ENCODE measurements around the gene RAI1.
A peak's percentile ranks its signal among the peaks of the same experiment; 100 is the strongest.

RAI1 gene

GRCh38 chr17:17721140-17721668, 39.9 kb downstream of the RAI1 start:
- no peak for DNase-seq

DNA sequence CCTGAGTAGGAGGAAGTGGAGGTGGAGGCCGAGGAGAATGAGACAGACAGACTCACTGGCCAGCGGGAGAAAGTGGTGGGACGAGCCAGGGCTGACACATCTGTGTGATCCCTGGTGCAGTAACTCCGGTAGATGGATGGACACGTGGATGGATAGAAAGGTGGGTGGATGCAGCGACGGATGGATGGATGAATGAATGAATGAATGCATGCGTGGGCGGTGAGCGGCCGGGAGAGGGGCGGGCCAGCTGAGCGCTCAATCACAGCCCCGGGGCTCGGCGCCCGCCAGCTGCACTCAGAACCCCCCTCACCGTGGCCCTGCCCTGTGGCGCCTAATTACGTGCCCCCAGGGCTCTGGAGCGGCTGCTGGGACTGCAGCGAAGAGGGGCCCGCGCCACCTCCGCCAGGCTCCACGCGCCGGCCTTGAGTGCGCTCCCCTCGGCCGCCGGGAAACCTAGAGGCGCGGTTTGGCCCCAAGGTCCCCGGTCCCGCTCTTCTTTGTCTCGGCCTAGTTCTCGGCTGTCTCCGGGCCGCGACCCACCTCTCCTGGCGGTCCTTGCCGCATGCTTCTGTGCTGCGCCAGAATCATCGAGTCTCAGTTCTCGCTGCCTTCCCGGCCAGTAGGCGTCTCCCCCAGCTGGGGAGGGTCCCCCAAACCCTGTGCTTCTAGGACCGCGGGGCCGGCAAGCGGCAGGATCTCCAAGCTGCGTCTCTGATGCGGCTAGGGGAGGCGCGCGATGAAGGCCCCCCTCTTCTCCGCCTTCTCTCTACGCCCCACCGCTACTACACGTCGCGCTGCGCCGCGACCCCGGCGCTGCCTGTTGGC, 41.0 kb downstream of the RAI1 start:
- DNase-seq = no peak

DNA sequence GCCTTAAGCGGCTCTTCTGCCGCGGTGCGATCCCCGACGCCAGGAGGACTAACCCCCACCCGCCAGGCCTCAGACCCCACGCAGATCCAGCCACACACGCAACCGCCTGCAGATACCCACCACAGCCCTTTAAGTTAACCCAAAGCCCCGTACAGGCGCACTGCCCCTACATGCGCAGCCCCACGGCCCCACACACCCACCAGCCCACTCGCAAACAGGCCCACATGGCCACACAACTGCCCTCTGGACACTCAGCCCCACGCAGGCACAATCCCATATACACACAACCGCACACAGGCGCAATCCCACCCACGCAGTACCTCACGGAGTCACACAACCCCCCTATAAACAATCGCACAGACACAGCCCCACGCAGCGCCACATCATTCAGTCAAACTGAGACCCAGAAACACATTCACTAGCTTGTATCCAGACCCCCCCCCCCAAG, 41.7 kb downstream of the RAI1 start:
- no peak for DNase-seq

DNA sequence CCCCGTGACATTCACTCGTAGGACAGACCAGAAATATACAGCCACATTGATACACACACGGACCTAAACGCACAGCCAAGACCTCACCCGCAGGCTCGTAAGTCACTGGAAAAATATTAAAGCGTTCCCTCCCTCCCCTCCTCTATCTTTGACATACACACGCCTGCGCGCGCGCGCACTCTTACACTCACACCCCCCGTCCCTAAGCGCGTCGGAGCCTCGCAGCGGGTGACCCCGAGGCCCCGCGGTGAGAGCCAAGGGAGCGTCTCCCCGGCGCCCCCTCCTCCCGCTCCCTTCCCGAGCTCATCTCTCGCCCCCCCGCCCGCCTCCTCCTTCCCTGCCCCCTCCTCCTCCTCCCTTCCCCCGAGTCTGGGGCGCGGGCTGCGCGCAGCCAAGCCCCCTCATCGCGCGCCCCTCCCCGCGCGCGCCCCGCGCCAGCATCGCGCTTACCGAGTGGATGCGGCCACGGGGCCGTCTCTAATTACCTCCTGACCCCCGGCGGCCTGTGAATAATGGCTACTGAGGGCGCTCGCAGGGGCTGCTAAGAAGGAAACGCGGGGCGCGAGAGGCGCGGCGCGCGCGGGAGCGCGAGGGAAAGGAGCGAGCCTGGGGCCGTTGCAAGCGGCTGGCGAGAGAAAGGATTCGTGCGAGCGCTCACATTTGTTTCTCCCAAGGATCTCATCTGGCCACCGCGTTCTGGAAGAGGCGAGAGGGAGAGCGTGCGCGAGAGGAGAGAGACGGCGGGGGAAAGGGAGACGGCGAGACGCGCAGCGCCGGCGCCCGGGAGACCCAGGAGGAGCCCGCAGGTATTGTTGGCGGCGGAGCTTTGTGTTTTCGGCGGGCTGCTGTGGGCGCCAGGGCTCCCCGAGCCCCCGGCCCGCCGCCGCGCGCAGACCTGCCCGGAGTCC, 42.4 kb downstream of the RAI1 start:
- peak; percentile 14 to 17 for DNase-seq

GRCh38 chr17:17724307-17725010, 43.2 kb downstream of the RAI1 start:
- no peak for DNase-seq

DNA sequence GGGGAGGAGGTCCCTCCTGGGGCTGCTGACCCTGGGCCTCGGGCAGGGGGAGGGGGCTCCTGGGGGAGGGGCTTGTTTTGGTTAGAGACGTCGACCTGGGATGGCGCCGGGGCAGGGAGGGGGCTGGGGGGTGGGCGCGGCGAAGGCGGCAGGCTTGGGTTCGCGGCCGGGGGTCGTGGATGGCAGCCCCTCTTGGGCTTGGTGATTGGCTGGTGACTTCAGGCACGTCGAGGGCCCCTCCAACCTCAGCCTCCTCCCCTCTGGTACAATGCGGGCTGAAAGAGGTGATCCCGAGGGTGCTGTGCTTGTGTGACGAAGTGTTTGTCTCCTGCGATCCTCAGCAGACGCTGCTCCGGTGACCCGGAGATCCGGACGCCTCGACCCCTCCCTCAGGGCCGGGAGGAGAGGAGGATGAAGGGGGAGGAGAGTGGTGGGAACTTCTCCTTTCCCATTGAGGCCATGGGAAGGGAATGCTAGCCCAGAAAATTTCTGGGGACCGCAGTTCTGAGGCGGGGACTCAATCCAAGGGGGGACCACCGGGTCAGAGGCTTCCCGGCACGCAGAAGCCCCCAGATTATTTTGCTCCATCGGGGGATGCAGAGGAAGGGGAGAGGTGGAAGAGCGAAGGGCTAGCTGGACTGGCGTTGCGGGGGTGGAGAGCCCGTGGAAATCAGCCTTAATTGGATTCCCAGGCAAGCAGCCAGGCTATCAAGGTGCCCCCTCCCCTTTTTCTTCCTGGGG, 43.9 kb downstream of the RAI1 start:
- no peak for DNase-seq

DNA sequence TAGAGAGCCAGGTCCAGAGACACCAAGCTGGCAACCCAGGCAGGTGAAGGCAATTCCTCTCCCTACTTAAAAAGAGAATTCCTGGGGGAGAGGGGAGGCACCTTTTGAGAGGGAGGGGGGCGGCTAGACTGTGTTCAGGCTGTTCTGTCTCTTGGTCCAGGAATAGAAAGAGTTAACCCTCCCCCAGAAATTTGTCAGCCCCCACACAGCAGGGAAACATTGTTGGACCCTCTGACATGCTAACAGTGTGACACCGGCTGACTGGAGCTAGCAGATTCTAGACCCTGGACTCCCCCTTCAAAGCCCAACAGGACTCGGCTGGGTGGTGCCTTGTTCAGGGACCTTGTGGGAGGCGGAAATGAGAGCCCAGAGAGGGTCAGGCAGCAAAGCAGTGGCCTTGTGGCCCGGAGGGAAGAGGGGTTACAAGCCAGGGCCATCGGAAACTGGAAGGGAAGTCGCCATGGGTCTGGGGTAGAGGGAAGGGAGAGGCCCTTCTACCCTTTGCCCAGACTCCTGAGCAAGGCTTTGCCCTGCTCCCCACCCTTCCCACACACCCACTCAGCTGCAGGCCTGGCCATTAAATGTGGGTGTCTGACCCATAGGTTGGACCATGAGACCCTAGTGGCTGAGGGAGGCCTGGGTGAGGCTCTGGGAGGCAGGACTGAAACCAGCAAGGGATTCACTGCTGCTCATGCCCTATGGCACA, 44.6 kb downstream of the RAI1 start:
- no peak for DNase-seq

DNA sequence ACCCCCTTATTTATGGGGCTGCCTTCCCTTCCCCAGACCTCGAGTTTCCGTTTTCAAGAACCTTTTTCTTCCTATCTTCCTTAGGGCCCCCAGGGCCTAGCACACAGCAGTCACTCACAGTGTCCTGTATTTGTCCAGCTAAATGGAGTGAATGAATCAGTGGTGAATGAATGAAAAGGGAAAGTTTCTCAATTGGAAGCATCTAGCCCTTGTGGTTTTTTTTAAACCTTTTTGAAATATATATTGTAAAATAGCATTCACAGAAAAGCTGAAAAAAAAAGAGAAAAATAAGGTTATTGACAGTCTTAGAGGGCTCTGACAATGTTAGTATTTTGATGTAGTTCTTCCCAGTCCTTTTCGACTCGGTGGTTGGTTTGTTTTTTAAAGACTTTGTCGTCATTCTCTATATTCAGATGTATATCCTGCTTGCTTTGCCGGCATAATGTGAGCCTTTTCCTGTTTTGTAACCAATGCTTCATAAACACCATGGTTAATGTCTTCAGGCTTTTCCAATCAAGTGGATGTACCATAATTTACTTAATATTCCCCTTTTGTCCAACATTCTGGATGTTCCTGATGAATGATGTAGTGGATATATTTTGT, 45.3 kb downstream of the RAI1 start:
- DNase-seq = no peak

DNA sequence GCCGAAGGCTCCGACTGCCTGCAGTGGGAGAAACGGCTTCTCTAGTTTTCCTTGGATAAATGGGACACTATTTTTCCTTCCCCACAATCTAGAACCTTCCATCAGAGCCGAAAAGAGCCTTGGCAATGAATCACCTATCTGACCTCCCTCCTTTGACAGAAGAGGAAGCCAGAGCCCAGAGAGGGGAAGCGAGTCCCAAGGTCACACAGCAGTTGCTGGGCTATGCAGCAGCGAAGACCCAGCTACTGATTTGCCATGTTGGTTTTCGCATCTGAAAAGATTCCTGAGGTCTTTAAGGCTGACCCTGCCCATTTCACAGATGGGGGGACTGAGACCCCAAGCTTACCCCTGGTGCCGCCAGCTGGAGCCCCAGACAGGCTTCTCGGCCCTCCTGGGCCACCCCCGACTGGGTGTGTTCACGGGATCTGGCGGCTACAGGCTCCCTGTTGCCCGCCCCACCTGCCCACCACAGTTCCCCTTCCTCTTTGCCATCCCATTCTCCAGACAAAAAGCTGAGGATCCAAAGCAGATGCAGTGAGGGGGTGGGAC, 45.9 kb downstream of the RAI1 start:
- no peak for DNase-seq

- no peak for DNase-seq
Measured at GRCh38 chr17:17728146-17728545, 46.9 kb downstream of the RAI1 start.

DNA sequence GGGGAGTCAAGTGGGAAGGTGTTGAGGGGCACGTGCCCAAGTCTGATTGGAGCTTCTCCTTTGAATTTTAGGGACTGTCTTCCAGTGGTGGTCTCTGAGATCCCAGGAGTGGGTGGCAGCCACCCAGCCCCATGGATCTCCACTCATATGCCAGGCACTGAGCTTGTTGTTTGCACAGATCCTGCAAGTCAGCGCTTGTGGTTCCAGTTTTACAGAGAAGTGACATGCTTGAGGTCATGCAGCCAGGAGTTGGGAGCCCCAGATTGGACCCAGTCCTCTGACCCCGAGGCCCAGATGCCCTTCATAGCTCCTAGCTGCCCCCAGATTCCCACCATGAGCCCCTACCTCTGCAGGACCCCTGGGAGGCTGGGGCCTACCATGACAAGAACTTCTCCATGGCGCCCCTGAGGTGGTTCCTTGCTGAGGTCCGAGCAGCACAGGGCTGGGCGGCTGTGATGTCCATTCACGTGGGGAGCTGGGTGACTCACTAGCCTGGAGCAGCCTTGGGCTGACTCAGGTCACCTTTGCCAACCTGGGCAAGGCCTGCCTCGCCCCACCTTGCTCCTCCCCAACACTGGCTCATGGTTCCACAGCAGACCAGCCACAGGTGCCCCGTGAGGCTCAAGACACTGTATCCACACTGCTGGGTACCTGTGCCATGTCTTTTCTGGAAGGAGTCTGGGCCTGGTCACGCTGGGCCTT, 47.4 kb downstream of the RAI1 start:
- DNase-seq = no peak

- DNase-seq = peak; percentile 49 to 66
Measured at GRCh38 chr17:17729620-17730249, 48.5 kb downstream of the RAI1 start.

DNA sequence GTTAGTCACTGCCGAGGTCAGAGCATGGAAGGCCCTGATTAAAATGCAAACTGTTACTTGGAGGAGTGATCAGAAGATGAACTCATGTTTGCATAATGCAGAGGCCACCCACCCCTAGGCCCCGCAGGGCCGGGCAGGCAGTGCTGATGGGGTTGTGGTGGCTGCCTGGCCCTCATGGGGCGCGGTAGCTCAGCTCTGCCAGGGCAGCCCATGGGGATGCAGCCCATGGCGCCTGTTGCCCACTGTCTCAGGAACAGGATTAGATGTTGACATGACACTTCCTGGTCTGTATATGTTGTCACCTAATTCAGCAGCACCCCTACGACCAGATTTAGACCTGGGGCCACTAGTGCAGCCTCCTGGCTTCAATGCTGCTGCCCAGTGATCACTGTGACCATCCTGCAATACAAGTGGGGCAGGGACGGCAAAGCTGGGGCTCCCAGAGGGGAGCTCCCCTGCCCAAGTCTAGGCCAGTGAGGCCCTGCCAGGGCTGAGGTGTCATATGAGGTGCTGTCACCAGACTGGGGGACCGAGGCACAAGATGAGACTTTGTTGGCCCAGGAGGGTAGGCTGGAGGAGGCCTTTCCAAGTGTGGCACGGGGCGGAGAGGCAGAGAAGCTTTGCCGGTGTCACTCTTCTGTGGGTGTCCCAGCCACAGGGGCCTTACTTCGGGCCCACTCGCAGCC, 49.1 kb downstream of the RAI1 start:
- DNase-seq = no peak

DNA sequence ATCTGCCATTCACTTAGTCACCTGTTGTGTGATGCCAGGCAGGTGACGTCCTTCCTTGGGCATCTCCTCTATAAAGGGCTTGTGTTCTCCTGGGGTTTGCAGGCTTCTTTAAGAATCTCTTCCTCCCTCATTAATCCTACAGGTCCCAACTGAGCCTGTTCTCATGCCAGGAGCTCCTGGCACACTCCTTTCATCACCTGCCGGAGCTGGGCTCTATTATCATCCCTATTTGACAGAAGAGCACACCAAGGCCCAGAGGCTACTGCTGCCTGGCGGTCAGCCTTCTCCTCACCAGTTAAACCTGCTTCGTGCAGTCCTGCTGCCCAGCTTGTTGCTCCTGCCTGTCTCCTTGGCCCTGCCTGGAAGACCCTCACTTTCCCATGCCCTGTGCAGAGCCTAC, 51.2 kb downstream of the RAI1 start:
- DNase-seq = no peak

DNA sequence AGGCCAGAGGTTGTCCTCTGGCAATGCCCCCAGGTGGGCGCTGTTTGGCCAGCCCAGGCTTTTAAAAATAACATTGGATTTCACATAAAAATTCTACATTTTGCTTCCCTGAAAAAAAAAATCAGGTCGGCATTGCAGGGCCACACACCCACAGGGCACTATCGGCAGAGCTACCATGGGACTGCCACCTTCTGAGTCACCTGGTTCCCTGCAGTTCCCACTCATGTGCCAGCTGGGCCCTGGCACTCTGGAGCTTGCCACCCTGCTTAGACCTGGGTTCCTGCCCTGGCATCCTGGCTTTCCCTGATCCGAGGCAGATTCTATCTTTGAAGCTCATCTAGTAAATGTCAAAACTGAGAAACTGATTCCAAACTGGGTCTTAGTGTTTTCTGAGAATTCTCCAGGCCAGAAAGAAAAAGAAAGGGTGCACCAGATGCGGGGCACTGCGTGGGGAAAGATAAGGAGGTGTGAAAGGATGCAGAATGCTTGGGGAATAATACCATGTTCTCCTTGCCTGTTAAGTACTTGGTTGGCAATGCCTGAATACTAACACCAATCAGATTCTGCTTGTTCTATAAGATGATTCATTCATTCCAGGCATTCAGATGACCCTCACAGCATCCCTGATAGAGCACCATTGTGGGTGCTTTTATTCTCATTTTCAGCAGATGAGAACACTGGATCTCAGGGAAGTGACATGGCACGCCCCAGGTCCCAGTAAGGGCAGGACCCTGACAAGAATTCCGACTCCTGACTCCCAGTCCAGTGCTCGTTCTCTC, 51.8 kb downstream of the RAI1 start:
- no peak for DNase-seq

GRCh38 chr17:17736205-17737183, 55.2 kb downstream of the RAI1 start:
- no peak for DNase-seq

Measured in activated CD4-positive, alpha-beta T cell treated with anti-CD3 and anti-CD28 coated beads for 4 hours (primary cell).